Activated CD8-positive, alpha-beta T cell treated with anti-CD3 and anti-CD28 coated beads for 36 hours (primary cell): ENCODE results near the gene TMEM233. TPM values are rescaled to one million over a fixed set of nuclear protein-coding genes. Genes with fewer than 3 reads are reported as not detected.

ENCODE experiments used
- ATAC-seq: fragments of 200-7000 bp; cut with Tn5 transposase; one replicate; pipeline ENCODE4 v1.10.0; 2021; ENCODE audit warnings: mild to moderate bottlenecking, moderate library complexity
- CTCF ChIA-PET: fragments of 350-600 bp; sonication (Branson Sonifier 250); formaldehyde crosslinking; loops from one replicate; lab custom pipeline; 2021; ENCODE audit warnings: antibody characterized with exemption; lab: Charles Lee
- POLR2A ChIA-PET: fragments of 350-600 bp; sonication (Branson Sonifier 250); formaldehyde crosslinking; loops from one replicate; lab custom pipeline; 2021; ENCODE audit warnings: antibody characterized with exemption; lab: Charles Lee
- DNase-seq: peaks from one replicate; pipeline ENCODE4 v3.0.0-alpha.2; 2020
- H3K27ac Mint-ChIP-seq: one replicate; pipeline ENCODE4 v1.8.0; 2021; ENCODE audit warnings: mild to moderate bottlenecking, mixed read lengths
- H3K27me3 Mint-ChIP-seq: one replicate; pipeline ENCODE4 v1.8.0; 2021; ENCODE audit warnings: mixed read lengths
- H3K36me3 Mint-ChIP-seq: one replicate; pipeline ENCODE4 v1.8.0; 2021; ENCODE audit warnings: low read depth, mixed read lengths
- H3K4me1 Mint-ChIP-seq: one replicate; pipeline ENCODE4 v1.8.0; 2021; ENCODE audit warnings: low read depth, mixed read lengths
- H3K4me3 Mint-ChIP-seq: one replicate; pipeline ENCODE4 v1.8.0; 2021; ENCODE audit warnings: mild to moderate bottlenecking, moderate library complexity, mixed read lengths
- H3K9me3 Mint-ChIP-seq: one replicate; pipeline ENCODE4 v1.8.0; 2021; ENCODE audit warnings: mixed read lengths
- intact Hi-C: fragments of 100-400 bp; cut with micrococcal nuclease; formaldehyde crosslinking; loops from one replicate; pipeline ENCODE4 v1.10.0; 2022
- total RNA-seq, 2 experiments: library from RNA; stranded (reverse); gene quantifications; one replicate each; pipeline ENCODE4 v1.2.3, GENCODE V29; 2021
- TF ChIP-seq, protein P1 (sequence below): fragments of 200-600 bp; IDR thresholded peaks from one replicate; pipeline ENCODE4 v1.8.0; 2022; ENCODE audit warnings: antibody characterized with exemption, mild to moderate bottlenecking

Gene TMEM233
- total RNA-seq, 2 experiments from 2014 or later = not detected

DNA sequence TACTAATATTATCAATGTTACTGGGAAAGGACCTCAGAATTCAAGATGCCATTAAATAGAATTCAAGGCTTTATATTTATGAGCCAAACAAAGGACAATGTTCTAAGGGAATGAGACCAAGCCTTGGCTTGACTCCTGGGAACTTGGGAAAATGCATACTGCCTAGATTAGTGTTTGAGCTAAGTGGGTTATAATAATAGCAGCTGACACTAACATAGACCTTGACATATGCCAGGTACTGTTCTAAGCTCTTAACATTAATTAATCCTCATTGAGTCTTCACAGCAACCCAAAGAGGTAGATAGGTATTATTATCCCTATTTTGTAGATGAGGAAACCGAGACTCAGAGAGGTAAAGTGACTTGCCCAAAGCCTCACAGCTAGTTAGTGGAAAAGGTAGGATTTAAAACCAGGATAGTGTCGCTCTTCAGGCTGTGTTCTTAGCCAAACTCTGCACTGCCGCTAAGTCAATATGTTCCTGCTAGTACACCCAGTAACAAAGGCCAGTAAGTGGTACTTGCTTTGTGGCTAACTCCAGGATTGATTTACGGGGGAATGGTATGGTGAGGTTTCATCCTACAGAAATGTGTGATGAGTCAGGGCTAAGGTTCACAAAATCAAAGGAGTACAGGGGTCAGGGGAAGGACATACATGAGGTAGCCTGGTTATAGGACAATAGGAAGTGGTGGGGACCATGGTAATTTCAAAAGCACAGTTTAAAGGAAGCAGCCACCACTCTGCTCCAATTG lies 38.5 kb downstream of the TMEM233 start:
- no peak overlapping the region for H3K27ac Mint-ChIP-seq
- H3K9me3 Mint-ChIP-seq = no peaks in the 10 kb centered on the region
- no peak for ATAC-seq
- TF ChIP-seq, protein P1, sequence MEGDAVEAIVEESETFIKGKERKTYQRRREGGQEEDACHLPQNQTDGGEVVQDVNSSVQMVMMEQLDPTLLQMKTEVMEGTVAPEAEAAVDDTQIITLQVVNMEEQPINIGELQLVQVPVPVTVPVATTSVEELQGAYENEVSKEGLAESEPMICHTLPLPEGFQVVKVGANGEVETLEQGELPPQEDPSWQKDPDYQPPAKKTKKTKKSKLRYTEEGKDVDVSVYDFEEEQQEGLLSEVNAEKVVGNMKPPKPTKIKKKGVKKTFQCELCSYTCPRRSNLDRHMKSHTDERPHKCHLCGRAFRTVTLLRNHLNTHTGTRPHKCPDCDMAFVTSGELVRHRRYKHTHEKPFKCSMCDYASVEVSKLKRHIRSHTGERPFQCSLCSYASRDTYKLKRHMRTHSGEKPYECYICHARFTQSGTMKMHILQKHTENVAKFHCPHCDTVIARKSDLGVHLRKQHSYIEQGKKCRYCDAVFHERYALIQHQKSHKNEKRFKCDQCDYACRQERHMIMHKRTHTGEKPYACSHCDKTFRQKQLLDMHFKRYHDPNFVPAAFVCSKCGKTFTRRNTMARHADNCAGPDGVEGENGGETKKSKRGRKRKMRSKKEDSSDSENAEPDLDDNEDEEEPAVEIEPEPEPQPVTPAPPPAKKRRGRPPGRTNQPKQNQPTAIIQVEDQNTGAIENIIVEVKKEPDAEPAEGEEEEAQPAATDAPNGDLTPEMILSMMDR = no peak
- H3K4me1 Mint-ChIP-seq = no peaks in the 10 kb centered on the region
- ChIA-PET POLR2A (no interaction called here), CTCF (interaction anchor here (1.0 to 2.4 kb wide), 3 partner anchors 11 to 188 kb away, joined by 3 to 8 read pairs (median 4); no protein-coding TSS in a partner anchor)
- DNase-seq = no peak
- peaks cover 15% of the 10 kb centered on the region for H3K27me3 Mint-ChIP-seq
- no peak overlapping the region for H3K4me3 Mint-ChIP-seq
- H3K36me3 Mint-ChIP-seq = no peaks in the 10 kb centered on the region
- intact Hi-C loops = no loop called here

DNA sequence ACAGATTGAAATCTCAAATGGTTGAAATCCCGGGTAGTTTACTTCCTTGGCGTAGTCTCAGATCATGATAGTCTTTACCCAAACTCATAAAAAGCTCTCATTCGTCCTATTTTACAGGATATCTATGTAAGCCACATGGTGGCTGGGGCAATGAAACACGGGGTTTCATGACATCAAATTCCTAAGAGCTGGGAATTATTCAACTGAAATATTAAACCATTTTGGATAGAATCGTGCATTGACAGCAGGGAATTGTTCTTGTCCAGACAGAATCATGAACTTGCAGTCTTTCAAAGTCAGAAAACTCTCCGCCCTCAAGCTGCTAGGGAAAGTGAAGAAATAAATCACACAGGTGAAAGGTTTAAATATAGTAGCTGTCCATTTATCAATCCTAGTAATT lies 41.2 kb downstream of the TMEM233 start:
- H3K27me3 Mint-ChIP-seq = peaks cover 14% of the 10 kb centered on the region
- DNase-seq = no peak
- ATAC-seq = no peak
- no peaks in the 10 kb centered on the region for H3K36me3 Mint-ChIP-seq
- CTCF ChIA-PET = interaction anchor here (0.6 to 2.4 kb wide), 3 partner anchors 8 to 585 kb away, joined by 3 to 8 read pairs (median 4); no protein-coding TSS in a partner anchor
- H3K9me3 Mint-ChIP-seq = no peaks in the 10 kb centered on the region
- TF ChIP-seq, protein P1 = no peak
- POLR2A ChIA-PET = no interaction called here
- H3K4me1 Mint-ChIP-seq = no peaks in the 10 kb centered on the region
- intact Hi-C loops = no loop called here
- H3K27ac Mint-ChIP-seq = no peak overlapping the region
- no peak overlapping the region for H3K4me3 Mint-ChIP-seq

DNA sequence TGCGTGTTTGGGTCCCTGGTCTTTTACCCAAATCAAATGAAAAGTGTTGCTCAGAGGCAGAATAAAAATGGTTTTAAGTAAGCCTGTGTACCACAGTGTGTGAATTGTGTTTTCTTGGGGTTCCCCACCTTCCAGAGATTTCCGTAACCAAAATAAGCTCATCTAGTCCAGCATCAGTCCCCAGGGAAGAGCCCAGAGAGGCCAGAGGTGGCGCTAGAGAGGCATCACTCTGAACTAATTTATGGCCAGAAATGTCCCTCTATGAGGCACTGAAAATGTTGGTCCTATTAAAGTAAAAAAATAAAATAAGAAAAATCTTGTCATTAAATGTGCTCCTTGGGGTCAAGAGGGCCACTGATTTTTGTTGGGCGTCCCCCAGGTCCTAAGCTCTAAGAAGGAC lies 49.4 kb downstream of the TMEM233 start:
- TF ChIP-seq, protein P1 = peak; percentile 37

DNA sequence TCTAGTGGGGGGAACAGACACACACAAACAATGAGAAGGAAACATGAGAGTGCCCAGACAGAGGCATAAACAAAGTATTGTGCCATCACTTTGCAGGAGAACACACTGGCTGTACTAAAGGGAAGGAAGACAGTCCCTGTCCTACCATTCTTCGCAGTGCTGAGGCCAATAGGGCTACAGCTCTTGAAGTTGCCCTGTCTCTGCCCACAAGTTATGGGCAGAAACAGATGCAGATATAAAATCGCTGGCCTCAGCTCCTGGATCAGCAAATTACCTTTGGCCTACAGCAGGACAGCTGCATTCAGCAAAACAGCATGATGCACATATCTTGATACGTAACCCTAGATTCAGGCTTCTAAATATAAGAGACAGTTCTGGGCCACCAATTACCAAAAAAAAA lies 51.4 kb downstream of the TMEM233 start:
- ATAC-seq (no peak), DNase-seq (no peak)
- ChIA-PET CTCF (interaction anchor here (2.0 kb wide), 1 partner anchor 14 kb away, joined by 4 read pairs; no protein-coding TSS in a partner anchor), POLR2A (no interaction called here)
- Mint-ChIP-seq H3K27ac (no peak overlapping the region), H3K4me1 (peaks cover 3% of the 10 kb centered on the region), H3K9me3 (no peaks in the 10 kb centered on the region), H3K4me3 (no peak overlapping the region), H3K36me3 (no peaks in the 10 kb centered on the region), H3K27me3 (peaks cover 5% of the 10 kb centered on the region)
- TF ChIP-seq, protein P1 = no peak
- intact Hi-C loops = loop anchor here (10.0 kb wide), 1 partner anchor 200 kb away; no protein-coding TSS in a partner anchor

More for the DNA sequence above, 49.4 kb downstream of the TMEM233 start:
- Mint-ChIP-seq H3K27ac (no peak overlapping the region), H3K4me1 (no peaks in the 10 kb centered on the region), H3K36me3 (no peaks in the 10 kb centered on the region), H3K4me3 (no peak overlapping the region), H3K27me3 (peaks cover 5% of the 10 kb centered on the region), H3K9me3 (no peaks in the 10 kb centered on the region)
- ChIA-PET POLR2A (no interaction called here), CTCF (interaction anchor here (0.6 to 2.0 kb wide), 9 partner anchors 9 to 259 kb away, joined by 3 to 21 read pairs (median 4); partner anchors contain the start of gene PRKAB1)
- intact Hi-C loops = loop anchor here (10.0 kb wide), 1 partner anchor 198 kb away; no protein-coding TSS in a partner anchor
- no peak for DNase-seq
- ATAC-seq = no peak

DNA sequence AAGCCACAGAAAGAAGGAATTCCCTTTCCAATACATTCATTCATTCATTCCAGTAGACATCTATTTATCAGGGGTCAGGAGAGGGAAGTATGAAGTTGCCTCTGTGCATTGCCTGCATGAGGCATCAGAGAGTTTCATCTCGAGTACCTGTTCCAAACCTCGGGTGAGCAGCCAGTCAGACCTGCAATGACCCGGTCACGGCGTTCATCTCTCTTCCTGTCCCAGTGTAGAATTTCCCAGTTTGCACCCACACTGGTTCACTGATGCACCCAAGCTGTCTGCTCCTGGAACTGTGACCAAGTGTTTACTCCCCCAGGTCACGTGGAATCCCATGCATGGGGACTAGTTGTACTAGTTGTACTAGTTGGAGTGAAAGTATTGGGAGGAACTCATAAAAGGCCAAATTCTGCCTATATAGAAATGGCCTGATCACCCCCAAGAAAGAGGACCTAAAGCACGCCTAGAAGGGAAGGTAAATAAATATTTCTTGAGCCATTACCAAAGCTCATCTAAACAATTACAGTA lies 52.0 kb downstream of the TMEM233 start:
- peaks cover 3% of the 10 kb centered on the region for H3K4me1 Mint-ChIP-seq
- H3K9me3 Mint-ChIP-seq = no peaks in the 10 kb centered on the region
- peaks cover 3% of the 10 kb centered on the region for H3K27me3 Mint-ChIP-seq
- ChIA-PET CTCF (no interaction called here), POLR2A (no interaction called here)
- intact Hi-C loops = loop anchor here (10.0 kb wide), 1 partner anchor 201 kb away; no protein-coding TSS in a partner anchor
- TF ChIP-seq, protein P1 = no peak
- no peak overlapping the region for H3K4me3 Mint-ChIP-seq
- H3K36me3 Mint-ChIP-seq = no peaks in the 10 kb centered on the region
- no peak for DNase-seq
- no peak for ATAC-seq
- H3K27ac Mint-ChIP-seq = no peak overlapping the region
